HG02970 (cell line): ENCODE results near the gene FAM20B.

Source experiments
- ATAC-seq: cut with Tn5 transposase; IDR thresholded peaks from one replicate; pipeline ENCODE4 v1.9.1; 2021; ENCODE audit warnings: mild to moderate bottlenecking, moderate library complexity, moderate number of reproducible peaks; ENCODE audit not compliant: unreplicated experiment, low FRiP score

Gene FAM20B

GRCh38 chr1:179090522-179090921 is 64.8 kb downstream of the FAM20B start:
- ATAC-seq, result no peak

GRCh38 chr1:179090923-179091322 is 65.2 kb downstream of the FAM20B start:
- no peak for ATAC-seq

- ATAC-seq, result no peak
These were observed 66.0 kb downstream of the FAM20B start for GRCh38 chr1:179091691-179092165.

- no peak for ATAC-seq
These were observed 67.3 kb downstream of the FAM20B start for GRCh38 chr1:179092896-179093461.

GRCh38 chr1:179094818-179095217 is 69.1 kb downstream of the FAM20B start:
- no peak for ATAC-seq

- no peak for ATAC-seq
These were observed 69.7 kb downstream of the FAM20B start for GRCh38 chr1:179095377-179095776.

- no peak for ATAC-seq
These were observed 70.2 kb downstream of the FAM20B start for GRCh38 chr1:179095924-179096323.

- no peak for ATAC-seq
These were observed 74.2 kb downstream of the FAM20B start for GRCh38 chr1:179099891-179100290.

- no peak for ATAC-seq
These were observed 75.9 kb downstream of the FAM20B start for GRCh38 chr1:179101566-179101965.

- no peak for ATAC-seq
These were observed 78.3 kb downstream of the FAM20B start for GRCh38 chr1:179103999-179104398.

GRCh38 chr1:179104611-179105250 is 79.0 kb downstream of the FAM20B start:
- ATAC-seq, result no peak

- no peak for ATAC-seq
These were observed 79.7 kb downstream of the FAM20B start for GRCh38 chr1:179105393-179105792.

- ATAC-seq, result no peak
These were observed 82.3 kb downstream of the FAM20B start for GRCh38 chr1:179107706-179108629.

GRCh38 chr1:179108644-179109043 is 83.0 kb downstream of the FAM20B start:
- ATAC-seq, result no peak

GRCh38 chr1:179115181-179115580 is 89.5 kb downstream of the FAM20B start:
- no peak for ATAC-seq

- no peak for ATAC-seq
These were observed 93.8 kb downstream of the FAM20B start for GRCh38 chr1:179119513-179119912.

- no peak for ATAC-seq
These were observed 95.0 kb downstream of the FAM20B start for GRCh38 chr1:179120736-179121135.

- ATAC-seq, result no peak
These were observed 95.7 kb downstream of the FAM20B start for GRCh38 chr1:179121159-179121938.

GRCh38 chr1:179124873-179125272 is 99.2 kb downstream of the FAM20B start:
- no peak for ATAC-seq
